HG03457 (cell line): Measurements from ENCODE around the gene PKM.

Experiments
- ATAC-seq: cut with Tn5 transposase; IDR thresholded peaks from one replicate; pipeline ENCODE4 v1.9.1; 2021; ENCODE audit warnings: moderate number of reproducible peaks; ENCODE audit not compliant: unreplicated experiment

Gene PKM

GRCh38 chr15:72161361-72162132, 69.4 kb downstream of the PKM start:
- no peak for ATAC-seq

GRCh38 chr15:72160696-72161245, 70.2 kb downstream of the PKM start:
- no peak for ATAC-seq

GRCh38 chr15:72156928-72157327, 74.1 kb downstream of the PKM start:
- ATAC-seq = no peak

GRCh38 chr15:72155635-72156616, 75.1 kb downstream of the PKM start:
- ATAC-seq = no peak

- ATAC-seq = no peak
Observed at GRCh38 chr15:72155003-72155621, 75.9 kb downstream of the PKM start.

- no peak for ATAC-seq
Observed at GRCh38 chr15:72154316-72154715, 76.7 kb downstream of the PKM start.

GRCh38 chr15:72153269-72154000, 77.6 kb downstream of the PKM start:
- no peak for ATAC-seq
